Suprapubic skin (tissue), 3 donors: ENCODE results near the gene ICOS.

ENCODE experiments used
- POLR2A ChIP-seq, 2 donors: fragments of 450-650 bp; IDR thresholded peaks; one replicate each; pipeline ENCODE4 v1.6.1; 2017; ENCODE audit warnings: antibody characterized with exemption in 2 of 2, mild to moderate bottlenecking in 2 of 2, moderate library complexity in 2 of 2
- TF ChIP-seq, protein P1 (sequence below), 2 donors: fragments of 200-600 bp in 1 of 2; fragments of 450-650 bp in 1 of 2; sonication (generic) in 1 of 2; IDR thresholded peaks; one replicate each; pipeline ENCODE4 v1.5.1; 2016 to 2019; ENCODE audit warnings: antibody characterized with exemption in 2 of 2, mild to moderate bottlenecking in 1 of 2, moderate library complexity in 1 of 2

DNA sequence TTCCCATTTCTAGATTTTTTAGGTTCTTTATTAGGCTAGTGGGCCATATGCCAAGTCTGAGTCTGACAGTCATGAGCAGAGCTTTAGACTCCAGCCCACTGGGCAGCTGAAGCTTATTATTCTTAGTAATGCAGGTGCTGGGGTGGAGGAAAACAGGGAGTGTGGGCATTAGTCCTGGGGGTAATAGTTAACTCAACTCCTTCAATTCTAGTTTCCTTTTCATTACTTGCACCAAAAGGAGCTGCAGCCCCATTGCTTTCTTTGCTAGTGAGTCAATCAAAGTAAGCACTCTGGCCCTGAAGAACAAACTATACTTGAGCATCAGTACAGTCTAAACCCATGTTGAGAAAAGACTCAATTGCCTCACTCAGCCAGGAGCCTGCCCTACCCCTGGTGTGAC lies 35.5 kb downstream of the ICOS start:
- TF ChIP-seq, protein P1, sequence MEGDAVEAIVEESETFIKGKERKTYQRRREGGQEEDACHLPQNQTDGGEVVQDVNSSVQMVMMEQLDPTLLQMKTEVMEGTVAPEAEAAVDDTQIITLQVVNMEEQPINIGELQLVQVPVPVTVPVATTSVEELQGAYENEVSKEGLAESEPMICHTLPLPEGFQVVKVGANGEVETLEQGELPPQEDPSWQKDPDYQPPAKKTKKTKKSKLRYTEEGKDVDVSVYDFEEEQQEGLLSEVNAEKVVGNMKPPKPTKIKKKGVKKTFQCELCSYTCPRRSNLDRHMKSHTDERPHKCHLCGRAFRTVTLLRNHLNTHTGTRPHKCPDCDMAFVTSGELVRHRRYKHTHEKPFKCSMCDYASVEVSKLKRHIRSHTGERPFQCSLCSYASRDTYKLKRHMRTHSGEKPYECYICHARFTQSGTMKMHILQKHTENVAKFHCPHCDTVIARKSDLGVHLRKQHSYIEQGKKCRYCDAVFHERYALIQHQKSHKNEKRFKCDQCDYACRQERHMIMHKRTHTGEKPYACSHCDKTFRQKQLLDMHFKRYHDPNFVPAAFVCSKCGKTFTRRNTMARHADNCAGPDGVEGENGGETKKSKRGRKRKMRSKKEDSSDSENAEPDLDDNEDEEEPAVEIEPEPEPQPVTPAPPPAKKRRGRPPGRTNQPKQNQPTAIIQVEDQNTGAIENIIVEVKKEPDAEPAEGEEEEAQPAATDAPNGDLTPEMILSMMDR (IDR thresholded peaks at IDR 0.05), result no peak
- TF ChIP-seq POLR2A (IDR thresholded peaks at IDR 0.05), result no peak
